K562 (cell line): Measurements from ENCODE around the gene EXOC6. TPM values are rescaled to one million over a fixed set of nuclear protein-coding genes. Genes with fewer than 3 reads are reported as not detected.

Source experiments
- ATAC-seq: fragments of 200-7000 bp; cut with Tn5 transposase; 3 replicates; pipeline ENCODE4 v1.9.1; 2020; ENCODE audit warnings: moderate library complexity
- BruUV-seq: library from RNA; stranded (reverse); fragments of 400-500 nt; replicated peaks from 2 replicates; lab custom pipeline; 2021; lab: Mats Ljungman, UMichigan
- CTCF ChIA-PET: fragments of 300-600 bp; formaldehyde crosslinking; extraction: SDS; loops from one replicate; lab custom pipeline; 2021; ENCODE audit warnings: low intra/inter-chr PET ratio; lab: Yijun Ruan, JAX
- POLR2A ChIA-PET: fragments of 300-600, 350-650 bp; sonication (Branson Sonifier 250); formaldehyde crosslinking; extraction: SDS; loops from one replicate; lab custom pipeline; 2021; ENCODE audit warnings: antibody characterized with exemption, inconsistent platforms; lab: Yijun Ruan, JAX
- DNase-seq, 4 experiments: peaks; one replicate each; pipeline versions ENCODE4 v3.0.0 to v3.0.0-alpha.2; 2011 to 2018; ENCODE audit warnings: low spot score in 3 of 4, mixed read lengths in 3 of 4; ENCODE audit errors: extremely low read depth in 1 of 4
- FAIRE-seq: peaks from 2 replicates; lab custom pipeline; 2011; peaks lifted over from hg19 to GRCh38; lab: Jason Lieb, UNC
- H2AFZ ChIP-seq: 2 replicates; pipeline ENCODE4 v1.6.0; 2011; ENCODE audit warnings: low read depth, low read length, control low read depth, inconsistent platforms
- H3K27ac ChIP-seq: fragments of 200-600 bp; 3 replicates; pipeline ENCODE4 v1.8.0; 2011; ENCODE audit warnings: low read depth, mild to moderate bottlenecking, control low read depth, inconsistent platforms, low read length, moderate library complexity, mixed read lengths; ENCODE audit errors: extremely low read depth
- H3K27me3 ChIP-seq, 2 experiments: fragments of 300-600 bp in 1 of 2; 2 replicates in 1 of 2; 3 replicates in 1 of 2; pipeline versions ENCODE4 v1.6.0 to v1.8.0; 2011; ENCODE audit warnings: inconsistent platforms in 2 of 2, low read length in 2 of 2, mild to moderate bottlenecking in 1 of 2, mixed read lengths in 1 of 2, moderate library complexity in 1 of 2; ENCODE audit not compliant: control insufficient read depth in 2 of 2, insufficient read depth in 2 of 2
- H3K36me3 ChIP-seq: fragments of 300-600 bp; 3 replicates; pipeline ENCODE4 v1.8.0; 2011; ENCODE audit warnings: mild to moderate bottlenecking, low read length, inconsistent platforms; ENCODE audit not compliant: control insufficient read depth, insufficient read depth
- H3K4me1 ChIP-seq, 2 experiments: fragments of 200-600 bp in 1 of 2; replicated peaks in 1 of 2; 2 replicates in 1 of 2; 3 replicates in 1 of 2; pipeline versions ENCODE4 v1.5.1 to v1.8.0; 2011; ENCODE audit warnings: inconsistent platforms in 2 of 2, low read length in 2 of 2, mild to moderate bottlenecking in 1 of 2, mixed read lengths in 1 of 2, moderate library complexity in 1 of 2; ENCODE audit not compliant: control insufficient read depth in 2 of 2, insufficient read depth in 2 of 2
- H3K4me2 ChIP-seq: 2 replicates; pipeline ENCODE4 v1.6.1; 2011; ENCODE audit warnings: low read length, control low read depth, inconsistent platforms, mixed read lengths; ENCODE audit not compliant: insufficient read depth
- H3K4me3 ChIP-seq: fragments of 200-600 bp; sonication (generic), shearing (Covaris generic); 2 replicates; pipeline ENCODE4 v1.5.1; 2016; ENCODE audit warnings: control low read depth, inconsistent platforms
- H3K79me2 ChIP-seq: fragments of 200-600 bp; 3 replicates; pipeline ENCODE4 v1.8.0; 2011; ENCODE audit warnings: low read length, inconsistent platforms; ENCODE audit not compliant: control insufficient read depth, insufficient read depth
- H3K9ac ChIP-seq, 2 experiments: 2 replicates each; pipeline versions ENCODE4 v1.6.0 to v1.6.1; 2011; ENCODE audit warnings: low read depth in 2 of 2, low read length in 2 of 2, control low read depth in 1 of 2, inconsistent platforms in 1 of 2, mild to moderate bottlenecking in 1 of 2, mixed read lengths in 1 of 2; ENCODE audit not compliant: insufficient read depth in 1 of 2
- H3K9me1 ChIP-seq: one replicate; pipeline ENCODE4 v1.6.0; 2011; ENCODE audit warnings: inconsistent platforms, mild to moderate bottlenecking, low read length, moderate library complexity; ENCODE audit not compliant: control insufficient read depth, insufficient read depth
- H3K9me3 ChIP-seq: replicated peaks from 2 replicates; pipeline ENCODE4 v1.5.1; 2011; ENCODE audit warnings: low read depth, low read length, inconsistent platforms; ENCODE audit not compliant: control insufficient read depth, insufficient read depth
- H4K20me1 ChIP-seq: replicated peaks from 2 replicates; pipeline ENCODE4 v1.6.1; 2011; ENCODE audit warnings: low read length, inconsistent platforms, mixed read lengths; ENCODE audit not compliant: control insufficient read depth, insufficient read depth
- HDAC8 ChIP-seq: fragments of 450-650 bp; IDR thresholded peaks from 2 replicates; pipeline ENCODE4 v1.6.1; 2016; ENCODE audit warnings: mild to moderate bottlenecking, missing genetic modification characterization, moderate library complexity, missing compliant biosample characterization
- HLTF ChIP-seq: fragments of 450-650 bp; IDR thresholded peaks from 2 replicates; pipeline ENCODE4 v1.6.1; 2016
- NEUROD1 ChIP-seq: fragments of 150-350 bp; IDR thresholded peaks from 2 replicates; pipeline ENCODE4 v1.6.1; 2014; ENCODE audit warnings: borderline replicate concordance, low read length, low read depth; ENCODE audit not compliant: partially characterized antibody
- POLR2H ChIP-seq: IDR thresholded peaks from 2 replicates; pipeline ENCODE4 v1.6.1; 2016; ENCODE audit warnings: missing genetic modification characterization, low read depth, mild to moderate bottlenecking, control low read depth, missing compliant biosample characterization, moderate library complexity
- TBP ChIP-seq: optimal IDR thresholded peaks from 2 replicates; pipeline ENCODE3; 2011; ENCODE audit warnings: low read depth, low read length, improper control_type of control experiment
- ZNF140 ChIP-seq: fragments of 250-450 bp; sonication (Bioruptor Pico); IDR thresholded peaks from 2 replicates; pipeline ENCODE4 v1.8.0; 2021; ENCODE audit warnings: moderate library complexity, mild to moderate bottlenecking, inconsistent platforms
- ZNF431 ChIP-seq: sonication (generic); formaldehyde crosslinking; IDR thresholded peaks from 2 replicates; pipeline ENCODE4 v1.8.0; 2022; ENCODE audit warnings: mild to moderate bottlenecking, missing genetic modification reagents
- WGBS: fragments of 100-300 bp; shearing (Covaris generic); methylation state at CpG from one replicate; pipeline ENCODE4 v1.1.6; 2016; ENCODE audit warnings: low coverage, mixed read lengths; ENCODE audit not compliant: insufficient coverage; ENCODE audit errors: missing lambda C conversion rate; 5-methylcytosine and 5-hydroxymethylcytosine counted together
- in situ Hi-C: fragments of 300-500 bp; cut with MboI; formaldehyde crosslinking; loops from 4 replicates; pipeline ENCODE4 v1.15.0; 2018; ENCODE audit warnings: inconsistent platforms, mixed read lengths
- intact Hi-C: fragments of 100-400 bp; cut with micrococcal nuclease; formaldehyde crosslinking; loops from 2 replicates; pipeline ENCODE4 v1.14.2; 2022
- polyA plus RNA-seq, 8 experiments: library from polyadenylated mRNA; depleted of rRNA in 4 of 8; stranded (reverse) in 5 of 8; unstranded in 3 of 8; fragments of >200 nt; fragmentation: Nextera tagmentation in 2 of 8; fragmentation: Illumina TruSeq in 1 of 8; extraction: Ambion mirVana in 2 of 8; extraction: Trizol in 1 of 8; gene quantifications; 2 replicates each; pipeline versions ENCODE4 v1.2.1 to v1.2.3, GENCODE V29; 2011 to 2014; ENCODE audit warnings: inconsistent platforms in 1 of 8, missing spikeins in 1 of 8
- total RNA-seq, 7 experiments: library from RNA; depleted of rRNA in 6 of 7; stranded (reverse); fragments of >200 nt in 6 of 7; fragmentation: Illumina TruSeq in 2 of 7; extraction: Trizol in 2 of 7; gene quantifications; 2 replicates each; pipeline versions ENCODE4 v1.2.1 to v1.2.3, GENCODE V29; 2011 to 2021; ENCODE audit warnings: low replicate concordance in 1 of 7
- TF ChIP-seq, protein P1 (sequence below): fragments of 450-650 bp; IDR thresholded peaks from 2 replicates; pipeline ENCODE4 v1.6.1; 2016; ENCODE audit warnings: low read depth

Gene EXOC6
- total and polyA plus RNA-seq, 9 of the 15 experiments (the other 6 are each of a cell fraction or from before 2014, with no cell fraction given): 13.9 to 42.8 (median 24.9) TPM

DNA sequence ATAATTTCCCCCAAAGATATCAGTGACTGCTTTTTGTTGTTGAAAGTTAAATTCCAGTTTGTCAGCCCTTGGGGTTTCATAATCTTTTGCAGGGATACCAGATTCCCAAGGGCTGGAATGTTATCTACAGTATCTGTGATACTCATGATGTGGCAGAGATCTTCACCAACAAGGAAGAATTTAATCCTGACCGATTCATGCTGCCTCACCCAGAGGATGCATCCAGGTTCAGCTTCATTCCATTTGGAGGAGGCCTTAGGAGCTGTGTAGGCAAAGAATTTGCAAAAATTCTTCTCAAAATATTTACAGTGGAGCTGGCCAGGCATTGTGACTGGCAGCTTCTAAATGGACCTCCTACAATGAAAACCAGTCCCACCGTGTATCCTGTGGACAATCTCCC lies 228.6 kb downstream of the EXOC6 start:
- 9% methylated on average over 1 of the region's 2 CpGs for WGBS
- intact Hi-C loops: loop anchor here (5.0 to 10.0 kb wide), 2 partner anchors 70 to 482 kb away; partner anchors contain the start of gene KIF11
- POLR2A ChIA-PET: no interaction called here

More for the DNA sequence above, 228.6 kb downstream of the EXOC6 start:
- Histone ChIP-seq H3K9me3 (peaks cover 2% of the 10 kb centered on the region; the same call in 1 of the 2 replicates), H3K9me1 (peaks cover 2% of the 10 kb centered on the region), H3K4me2 (no peak overlapping the region), H3K27me3 (peaks cover 2 to 6% of the 10 kb centered on the region in 2 experiments; a peak in 3 of 5 replicates), H3K4me1 (peaks cover 23 to 35% of the 10 kb centered on the region in 2 experiments; a peak in 4 of 5 replicates), H3K9ac (no peak overlapping the region), H2AFZ (no peak overlapping the region), H4K20me1 (no peaks in the 10 kb centered on the region; the same call in 1 of the 2 replicates), H3K27ac (no peak overlapping the region), H3K79me2 (no peaks in the 10 kb centered on the region), H3K4me3 (no peak overlapping the region), H3K36me3 (no peaks in the 10 kb centered on the region)
- DNase-seq: no peak
- CTCF ChIA-PET: no interaction called here
- no peak for ATAC-seq
- FAIRE-seq: no peak
- TF ChIP-seq HDAC8 (tag) (no peak), TBP (no peak), POLR2H (no peak), HLTF (no peak), ZNF140 (CRISPR knock-in tag) (no peak), ZNF431 (CRISPR knock-in tag) (no peak), NEUROD1 (no peak)
- TF ChIP-seq, protein P1, sequence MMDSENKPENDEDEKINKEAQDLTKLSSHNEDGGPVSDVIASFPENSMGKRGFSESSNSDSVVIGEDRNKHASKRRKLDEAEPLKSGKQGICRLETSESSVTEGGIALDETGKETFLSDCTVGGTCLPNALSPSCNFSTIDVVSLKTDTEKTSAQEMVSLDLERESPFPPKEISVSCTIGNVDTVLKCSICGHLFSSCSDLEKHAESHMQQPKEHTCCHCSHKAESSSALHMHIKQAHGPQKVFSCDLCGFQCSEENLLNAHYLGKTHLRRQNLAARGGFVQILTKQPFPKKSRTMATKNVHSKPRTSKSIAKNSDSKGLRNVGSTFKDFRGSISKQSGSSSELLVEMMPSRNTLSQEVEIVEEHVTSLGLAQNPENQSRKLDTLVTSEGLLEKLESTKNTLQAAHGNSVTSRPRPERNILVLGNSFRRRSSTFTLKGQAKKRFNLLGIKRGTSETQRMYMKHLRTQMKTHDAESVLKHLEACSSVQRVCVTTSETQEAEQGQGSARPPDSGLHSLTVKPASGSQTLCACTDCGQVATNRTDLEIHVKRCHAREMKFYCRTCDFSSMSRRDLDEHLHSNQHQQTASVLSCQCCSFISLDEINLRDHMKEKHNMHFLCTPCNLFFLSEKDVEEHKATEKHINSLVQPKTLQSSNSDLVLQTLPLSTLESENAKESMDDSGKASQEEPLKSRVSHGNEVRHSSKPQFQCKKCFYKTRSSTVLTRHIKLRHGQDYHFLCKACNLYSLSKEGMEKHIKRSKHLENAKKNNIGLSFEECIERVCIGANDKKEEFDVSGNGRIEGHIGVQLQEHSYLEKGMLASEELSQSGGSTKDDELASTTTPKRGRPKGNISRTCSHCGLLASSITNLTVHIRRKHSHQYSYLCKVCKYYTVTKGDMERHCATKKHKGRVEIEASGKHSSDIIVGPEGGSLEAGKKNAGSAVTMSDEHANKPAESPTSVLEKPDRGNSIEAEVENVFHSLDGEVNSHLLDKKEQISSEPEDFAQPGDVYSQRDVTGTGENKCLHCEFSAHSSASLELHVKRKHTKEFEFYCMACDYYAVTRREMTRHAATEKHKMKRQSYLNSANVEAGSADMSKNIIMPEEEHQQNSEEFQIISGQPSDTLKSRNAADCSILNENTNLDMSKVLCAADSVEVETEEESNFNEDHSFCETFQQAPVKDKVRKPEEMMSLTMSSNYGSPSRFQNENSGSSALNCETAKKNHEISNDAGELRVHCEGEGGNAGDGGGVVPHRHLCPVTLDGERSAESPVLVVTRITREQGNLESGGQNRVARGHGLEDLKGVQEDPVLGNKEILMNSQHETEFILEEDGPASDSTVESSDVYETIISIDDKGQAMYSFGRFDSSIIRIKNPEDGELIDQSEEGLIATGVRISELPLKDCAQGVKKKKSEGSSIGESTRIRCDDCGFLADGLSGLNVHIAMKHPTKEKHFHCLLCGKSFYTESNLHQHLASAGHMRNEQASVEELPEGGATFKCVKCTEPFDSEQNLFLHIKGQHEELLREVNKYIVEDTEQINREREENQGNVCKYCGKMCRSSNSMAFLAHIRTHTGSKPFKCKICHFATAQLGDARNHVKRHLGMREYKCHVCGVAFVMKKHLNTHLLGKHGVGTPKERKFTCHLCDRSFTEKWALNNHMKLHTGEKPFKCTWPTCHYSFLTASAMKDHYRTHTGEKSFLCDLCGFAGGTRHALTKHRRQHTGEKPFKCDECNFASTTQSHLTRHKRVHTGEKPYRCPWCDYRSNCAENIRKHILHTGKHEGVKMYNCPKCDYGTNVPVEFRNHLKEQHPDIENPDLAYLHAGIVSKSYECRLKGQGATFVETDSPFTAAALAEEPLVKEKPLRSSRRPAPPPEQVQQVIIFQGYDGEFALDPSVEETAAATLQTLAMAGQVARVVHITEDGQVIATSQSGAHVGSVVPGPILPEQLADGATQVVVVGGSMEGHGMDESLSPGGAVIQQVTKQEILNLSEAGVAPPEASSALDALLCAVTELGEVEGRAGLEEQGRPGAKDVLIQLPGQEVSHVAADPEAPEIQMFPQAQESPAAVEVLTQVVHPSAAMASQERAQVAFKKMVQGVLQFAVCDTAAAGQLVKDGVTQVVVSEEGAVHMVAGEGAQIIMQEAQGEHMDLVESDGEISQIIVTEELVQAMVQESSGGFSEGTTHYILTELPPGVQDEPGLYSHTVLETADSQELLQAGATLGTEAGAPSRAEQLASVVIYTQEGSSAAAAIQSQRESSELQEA: no peak
- in situ Hi-C loops: no loop called here
- no TSS peak for BruUV-seq
